NCI-H1092 treated with DMSO at 0.1 percent for 48 hours (cell line): ENCODE measurements around the gene SPON2.

Experiments
- DNase-seq: peaks from one replicate; lab custom pipeline; 2025; lab: John Stamatoyannopoulos, UW

SPON2 gene

DNA sequence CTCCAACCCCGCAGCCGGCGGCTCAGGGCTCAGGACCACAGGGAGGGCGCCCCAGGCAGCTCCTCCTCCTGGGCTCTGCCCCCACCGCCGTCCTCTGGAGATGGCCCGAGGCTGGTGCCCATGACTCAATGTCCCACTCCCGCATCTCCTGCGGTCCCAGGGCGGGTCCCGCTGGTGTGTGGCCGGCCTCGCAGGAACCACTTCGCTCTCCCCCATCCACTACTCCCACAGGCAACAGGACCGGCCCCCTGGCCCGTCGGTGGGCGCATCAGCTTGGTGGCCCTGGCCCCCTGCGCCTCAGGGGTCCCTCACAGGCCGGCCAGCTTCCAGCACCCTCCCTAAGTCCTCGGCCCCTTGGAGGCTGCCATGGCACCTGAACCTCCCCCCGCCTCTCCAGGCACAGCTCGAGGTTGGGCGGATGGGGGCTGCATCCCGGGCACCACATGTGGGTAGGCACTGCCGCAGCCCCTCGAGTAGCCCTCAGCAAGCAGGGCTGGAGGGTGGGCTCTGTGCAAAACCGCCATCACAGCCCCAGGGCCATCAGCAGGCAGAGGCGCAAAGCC lies 22.8 kb upstream of the SPON2 start:
- DNase-seq = no peak

DNA sequence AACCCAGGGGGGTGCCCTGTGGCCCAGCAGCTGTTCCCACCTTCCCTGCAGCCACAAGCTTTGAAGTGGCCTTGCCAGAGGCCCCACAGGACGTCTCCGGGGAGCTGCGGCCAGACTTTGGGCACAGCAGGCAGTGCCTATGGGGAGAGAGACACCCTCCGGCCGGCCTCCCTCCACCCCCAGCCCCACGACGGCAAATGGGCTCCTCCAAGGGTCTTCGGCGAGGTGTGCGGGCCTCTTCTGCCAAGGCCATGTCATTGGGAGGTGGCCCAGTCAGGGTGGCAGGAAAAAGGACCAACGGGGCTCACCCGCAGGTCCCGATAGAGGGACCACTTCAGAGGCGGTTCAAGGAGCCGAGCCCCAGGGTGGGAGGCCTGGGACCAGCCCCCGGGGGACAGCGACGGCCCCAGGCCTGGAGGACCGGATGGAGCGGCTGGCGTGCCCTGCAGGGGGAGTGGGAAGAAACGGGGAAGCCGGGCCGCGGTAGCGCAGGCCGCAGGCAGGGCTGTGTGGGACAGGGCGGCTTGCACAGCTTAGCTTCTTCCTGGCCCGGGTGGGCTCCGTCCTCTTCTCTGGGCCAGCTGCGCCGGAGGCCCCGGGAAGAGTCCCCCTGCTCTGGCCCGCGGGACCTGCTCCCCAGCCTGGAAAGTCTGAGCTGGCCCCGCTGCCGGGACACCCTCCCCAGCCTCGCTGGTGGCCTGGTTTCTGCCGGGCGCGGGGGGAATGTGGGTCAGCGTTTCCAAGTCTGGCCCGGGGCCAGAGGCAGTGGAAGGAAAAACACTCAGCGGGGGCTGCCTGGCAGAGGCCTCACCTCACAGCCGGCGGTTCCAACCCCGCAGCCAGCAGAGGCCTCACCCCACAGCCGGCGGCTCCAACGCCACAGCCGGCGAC lies 21.9 kb upstream of the SPON2 start:
- DNase-seq = peak; percentile 16

DNA sequence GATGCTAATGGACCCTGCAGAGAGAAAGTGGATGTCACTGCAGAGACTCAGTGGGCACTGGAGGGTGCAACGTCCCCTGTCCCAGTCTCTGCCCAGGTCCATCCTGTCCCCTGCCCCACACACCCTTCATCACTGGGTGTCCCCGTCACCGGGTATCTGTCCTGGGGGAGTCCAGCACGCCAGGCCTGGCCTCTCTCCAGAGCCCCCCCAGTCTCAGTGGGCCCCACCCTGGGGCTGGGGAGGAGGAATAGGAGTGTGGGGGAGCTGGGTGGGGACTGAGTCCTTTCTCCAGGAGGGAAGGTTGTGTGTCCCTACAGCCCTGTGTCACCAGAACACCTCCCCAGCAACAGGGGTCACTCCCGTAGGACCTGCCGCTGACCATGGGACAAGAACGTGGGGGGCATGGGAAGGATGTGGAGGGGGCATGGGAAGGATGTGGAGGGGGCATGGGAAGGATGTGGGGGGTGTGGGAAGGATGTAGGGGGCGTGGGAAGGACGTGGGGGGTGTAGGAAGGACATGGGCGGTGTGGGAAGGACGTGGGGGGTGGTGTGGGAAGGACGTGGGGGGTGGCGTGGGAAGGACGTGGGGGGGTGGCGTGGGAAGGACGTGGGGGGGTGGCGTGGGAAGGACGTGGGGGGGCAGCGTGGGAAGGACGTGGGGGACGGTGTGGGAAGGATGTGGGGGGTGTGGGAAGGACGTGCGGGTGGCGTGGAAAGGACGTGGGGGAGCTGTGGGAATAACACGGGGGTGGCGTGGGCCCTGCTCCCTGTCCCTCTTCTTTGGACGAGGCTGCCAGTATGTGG lies 21.0 kb upstream of the SPON2 start:
- DNase-seq = no peak

DNA sequence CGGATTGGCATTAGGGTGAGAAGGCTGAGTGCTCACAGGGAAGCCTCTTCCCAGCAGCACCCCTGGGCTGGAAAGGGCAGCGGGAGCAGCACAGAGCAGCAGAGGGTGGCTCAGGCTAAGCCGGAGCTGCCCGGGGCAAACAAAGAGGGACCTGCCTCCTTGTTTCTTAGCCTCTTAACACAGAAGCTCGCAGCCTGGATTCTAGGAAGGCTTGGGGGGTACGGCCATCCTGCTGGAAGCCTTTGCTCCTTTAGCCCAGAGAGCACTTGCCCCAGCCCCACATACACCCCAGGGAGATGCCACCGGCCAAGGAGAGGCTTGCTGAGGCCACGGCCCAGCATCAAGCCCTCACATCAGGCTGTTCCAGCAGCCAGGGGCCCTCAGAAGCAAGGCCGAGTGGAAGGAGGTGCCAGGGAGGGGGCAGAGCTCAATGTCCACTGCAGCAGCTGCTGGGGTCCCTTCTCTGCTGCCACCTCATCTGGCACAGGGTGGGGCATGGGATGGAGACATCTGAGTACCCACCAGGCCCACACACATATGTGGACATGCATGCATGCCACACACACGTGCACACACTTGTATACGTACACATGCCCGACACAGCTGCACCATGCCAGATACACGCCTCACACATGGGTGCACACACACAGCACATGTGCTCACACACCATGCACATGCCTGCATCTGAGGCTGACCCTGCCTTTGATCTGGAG lies 20.3 kb upstream of the SPON2 start:
- no peak for DNase-seq

DNA sequence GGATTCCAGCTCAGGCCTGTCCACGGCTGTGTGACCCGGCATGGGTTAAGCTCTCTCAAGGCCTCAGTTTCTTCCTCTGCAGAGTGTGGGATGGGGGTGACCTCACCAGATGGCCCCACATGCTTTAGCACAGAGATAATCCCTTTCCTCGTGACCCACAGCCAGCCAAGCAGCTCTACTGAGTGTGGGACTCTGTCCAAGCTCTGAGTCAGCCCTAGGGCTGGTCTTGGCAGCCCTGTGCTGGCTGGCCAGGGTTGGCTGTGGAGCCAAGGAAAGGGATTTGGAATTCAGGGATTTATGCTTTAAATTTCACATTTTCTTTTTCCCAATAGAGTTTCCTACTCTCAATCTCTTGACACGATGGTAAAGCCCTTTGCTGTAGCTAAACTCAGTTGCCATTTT lies 19.7 kb upstream of the SPON2 start:
- no peak for DNase-seq

DNA sequence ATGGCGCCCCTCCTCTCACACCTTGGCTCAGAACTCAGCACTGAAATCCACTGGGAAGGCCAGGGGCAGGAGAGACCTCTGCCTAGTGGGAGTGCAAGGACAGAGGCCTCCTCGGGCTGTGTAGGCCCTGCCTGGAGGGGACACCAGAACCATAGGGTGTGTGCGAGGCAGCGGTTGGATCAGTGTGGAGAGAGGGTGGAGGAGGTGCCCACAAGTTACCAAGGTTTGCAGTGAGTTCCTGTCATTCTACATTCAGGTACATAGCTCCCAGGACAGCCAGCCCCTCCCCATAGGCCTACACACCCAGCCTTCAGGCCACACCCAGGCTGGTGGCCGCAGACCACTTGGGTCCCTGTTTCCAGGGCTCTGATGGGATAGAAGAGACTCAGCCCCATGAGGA lies 19.2 kb upstream of the SPON2 start:
- DNase-seq = no peak

DNA sequence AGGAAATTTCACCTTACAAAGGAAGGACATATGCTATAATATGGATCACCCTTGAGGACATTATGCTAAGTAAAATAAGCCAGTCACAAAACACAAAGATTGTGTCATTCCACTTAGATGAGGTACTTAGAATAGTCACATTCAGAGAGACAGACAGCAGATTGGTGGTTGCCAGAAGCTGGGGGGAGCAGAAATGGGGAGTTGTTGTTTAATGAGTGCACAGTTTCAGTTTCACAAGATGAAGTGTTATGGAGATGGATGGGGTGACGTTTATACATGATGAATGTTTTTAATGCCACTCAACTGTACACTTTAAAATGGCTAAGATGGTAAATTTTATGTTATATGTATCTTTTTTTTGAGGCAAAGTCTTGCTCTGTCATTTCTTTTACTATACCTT lies 14.8 kb upstream of the SPON2 start:
- DNase-seq = no peak

DNA sequence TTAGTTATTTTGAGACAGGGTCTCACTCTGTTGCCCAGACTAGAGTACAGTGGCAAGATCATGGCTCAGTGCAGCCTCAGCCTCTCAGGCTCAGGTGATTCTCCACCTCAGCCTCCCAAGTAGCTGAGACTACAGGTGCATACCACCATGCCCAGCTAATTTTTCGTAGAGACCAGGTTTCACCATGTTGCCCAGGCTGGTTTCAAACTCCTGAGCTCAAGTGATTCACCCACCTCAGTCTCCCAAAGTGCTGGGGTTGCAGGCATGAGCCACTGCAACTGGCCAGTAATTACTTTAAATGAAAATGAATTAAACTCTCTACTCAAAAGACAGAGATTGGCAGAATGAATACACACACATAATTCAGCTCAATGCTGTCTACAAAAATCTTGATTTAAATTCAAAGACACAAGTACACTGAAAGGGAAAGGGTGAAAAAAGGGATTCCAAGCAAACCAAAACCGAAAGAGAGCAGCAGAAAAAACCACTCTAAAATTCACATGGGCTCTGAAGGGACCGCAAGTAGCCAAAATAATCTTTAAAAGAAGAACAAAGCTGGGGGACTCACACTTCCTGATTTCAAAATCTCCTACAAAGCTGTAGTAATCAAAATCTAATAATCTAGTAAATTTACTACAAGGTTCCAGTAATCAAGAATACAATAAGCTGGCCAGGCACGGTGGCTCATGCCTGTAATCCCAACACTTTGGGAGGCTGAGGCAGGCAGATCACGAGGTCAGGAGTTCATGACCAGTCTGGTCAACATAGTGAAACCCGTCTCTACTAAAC lies 11.8 kb upstream of the SPON2 start:
- DNase-seq = no peak

DNA sequence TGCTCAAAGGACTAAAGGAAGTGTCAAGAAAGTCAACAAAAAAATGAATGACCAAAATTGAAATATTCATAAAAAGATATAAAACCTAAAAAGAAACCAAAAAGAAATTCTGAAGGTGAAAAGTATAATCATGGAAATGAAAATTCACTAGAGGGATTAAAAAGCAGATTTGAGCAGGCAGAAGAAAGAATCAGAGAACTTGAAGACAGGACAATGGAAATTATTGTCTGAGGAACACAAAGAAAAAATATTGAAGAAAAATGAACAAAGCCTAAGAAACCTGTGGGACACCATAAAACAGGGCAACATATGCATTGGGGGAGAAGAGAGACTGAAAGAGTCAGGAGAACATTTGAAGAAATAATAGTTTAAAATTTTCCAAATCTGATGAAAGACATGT lies 9.9 kb upstream of the SPON2 start:
- no peak for DNase-seq

DNA sequence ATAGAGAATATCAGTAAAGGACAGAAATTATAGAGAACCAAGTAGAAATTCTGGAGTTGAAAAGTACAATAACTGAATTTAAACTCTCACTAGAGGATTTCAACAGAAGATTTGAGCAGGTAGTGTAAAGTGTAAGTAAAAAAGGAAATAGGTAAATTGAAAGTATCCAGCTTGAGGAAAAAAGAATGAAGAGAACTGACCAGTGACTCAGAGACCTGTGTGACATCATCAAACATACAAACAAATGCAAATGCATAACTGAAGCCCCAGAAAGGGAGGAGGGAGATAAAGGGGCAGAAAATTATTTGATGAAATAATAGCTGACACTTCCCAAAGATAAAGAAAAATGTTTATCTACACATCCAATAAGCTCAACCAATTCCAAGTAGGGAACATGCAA lies 8.3 kb upstream of the SPON2 start:
- no peak for DNase-seq

DNA sequence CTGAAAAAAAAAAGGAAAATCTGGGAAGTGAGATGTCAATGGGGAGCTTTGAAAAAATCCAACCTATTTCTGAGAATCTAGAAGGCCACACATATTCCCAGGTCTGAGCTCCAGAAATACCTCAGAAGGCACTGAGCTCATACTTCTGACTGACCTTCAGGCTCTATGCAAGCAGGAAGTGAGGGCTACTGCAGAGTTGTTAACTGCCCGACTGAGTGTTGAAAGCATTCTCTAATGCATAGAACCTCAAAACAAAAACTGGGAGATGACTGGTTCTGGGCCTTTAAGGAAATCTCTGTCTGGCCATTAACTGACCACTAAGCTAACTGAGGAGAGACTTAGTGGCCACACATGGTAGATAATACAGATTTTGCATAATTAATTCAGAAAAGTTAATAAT lies 7.6 kb upstream of the SPON2 start:
- no peak for DNase-seq

DNA sequence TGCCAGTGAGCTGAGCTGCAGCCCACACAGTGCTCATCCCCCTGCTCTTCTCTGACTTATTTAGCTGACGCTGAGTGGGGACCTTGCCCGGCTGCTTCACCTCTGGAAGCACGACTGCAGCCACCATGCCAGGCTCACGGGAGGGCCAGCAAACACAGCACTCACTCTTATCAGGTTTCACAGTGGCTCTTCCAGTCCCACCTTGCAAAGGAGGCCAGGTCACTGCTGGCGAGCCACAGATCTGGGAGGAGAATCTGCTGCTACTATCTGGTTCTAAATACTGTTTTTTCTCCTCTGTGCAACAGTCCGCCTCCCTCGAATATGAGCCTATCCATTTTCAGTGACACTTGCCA lies 6.7 kb upstream of the SPON2 start:
- no peak for DNase-seq

DNA sequence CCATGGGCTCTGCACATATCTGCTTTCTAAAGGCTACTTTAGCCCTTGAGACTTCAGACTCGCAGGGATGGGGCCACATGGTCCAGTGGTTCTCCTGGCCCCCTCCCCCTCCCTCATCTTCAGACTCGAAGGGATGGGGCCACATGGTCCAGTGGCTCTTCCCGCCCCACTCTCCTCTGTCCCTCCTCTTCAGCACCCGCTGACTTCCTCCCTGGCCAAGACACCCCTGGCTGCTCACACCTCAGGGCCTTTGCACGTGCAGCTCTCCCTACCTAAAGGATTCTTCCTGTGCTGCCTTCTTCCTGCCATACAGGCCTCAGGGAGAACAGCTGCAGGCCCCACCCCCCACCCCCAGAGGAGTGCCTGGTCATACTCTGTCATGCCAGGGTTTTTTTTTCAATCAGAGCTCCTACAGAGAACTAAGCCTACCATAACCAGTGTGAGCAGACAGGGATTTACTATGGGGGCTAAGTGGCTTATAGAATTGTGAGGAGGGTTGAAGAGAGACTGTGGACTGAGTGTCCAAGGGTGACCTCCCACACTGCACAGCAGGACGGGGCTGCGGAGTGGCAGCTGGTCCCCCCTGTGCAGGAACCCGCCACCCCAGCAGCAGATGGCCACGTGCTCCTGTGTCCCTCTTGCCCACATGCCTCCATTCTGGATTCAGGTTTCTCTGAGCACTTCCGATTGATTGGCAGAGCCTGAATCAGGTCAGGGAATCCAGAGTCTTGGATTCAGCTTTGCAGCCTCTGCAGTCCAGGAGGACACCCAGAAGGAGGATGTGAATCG lies 6.1 kb upstream of the SPON2 start:
- DNase-seq = no peak

DNA sequence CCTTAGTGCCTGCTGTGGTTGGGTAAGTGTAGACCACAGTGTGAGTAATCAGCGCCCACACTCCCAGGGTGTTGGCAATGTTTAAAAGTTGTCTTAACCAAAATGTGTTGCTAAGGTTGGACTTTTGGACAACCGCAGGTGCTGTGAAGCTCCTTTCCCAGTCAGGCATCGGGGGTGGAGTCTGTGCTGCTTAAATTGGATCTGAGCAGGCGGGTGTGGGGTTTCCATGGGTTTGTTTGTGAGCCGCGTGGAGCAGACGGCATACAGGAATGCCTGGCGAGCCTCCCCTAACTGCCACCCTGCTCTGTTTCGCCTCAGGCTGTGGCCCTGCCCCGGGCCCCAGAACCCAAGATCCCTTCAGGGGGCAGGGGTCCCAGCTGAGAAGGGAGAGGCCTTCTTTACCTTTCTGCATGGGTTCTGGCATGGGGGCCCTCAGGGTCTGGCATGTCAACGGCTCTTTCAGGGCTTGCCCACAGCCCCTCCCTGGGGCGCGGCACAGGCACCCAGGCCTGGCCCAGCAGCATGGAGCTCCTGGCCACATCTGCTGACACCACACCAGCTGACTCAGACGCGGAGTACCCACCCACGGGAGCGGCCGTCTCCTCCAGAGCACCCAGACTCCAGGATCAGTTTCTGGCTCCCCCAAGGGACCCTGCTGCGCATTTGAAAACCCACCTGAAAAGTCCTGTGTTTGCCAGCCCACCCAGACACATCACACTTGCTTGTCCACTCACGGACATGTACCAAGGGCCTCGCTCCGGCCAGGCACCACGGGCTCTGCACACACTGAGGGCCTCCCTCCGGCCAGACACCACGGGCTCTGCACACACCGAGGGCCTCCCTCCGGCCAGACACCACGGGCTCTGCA lies 5.1 kb upstream of the SPON2 start:
- no peak for DNase-seq

DNA sequence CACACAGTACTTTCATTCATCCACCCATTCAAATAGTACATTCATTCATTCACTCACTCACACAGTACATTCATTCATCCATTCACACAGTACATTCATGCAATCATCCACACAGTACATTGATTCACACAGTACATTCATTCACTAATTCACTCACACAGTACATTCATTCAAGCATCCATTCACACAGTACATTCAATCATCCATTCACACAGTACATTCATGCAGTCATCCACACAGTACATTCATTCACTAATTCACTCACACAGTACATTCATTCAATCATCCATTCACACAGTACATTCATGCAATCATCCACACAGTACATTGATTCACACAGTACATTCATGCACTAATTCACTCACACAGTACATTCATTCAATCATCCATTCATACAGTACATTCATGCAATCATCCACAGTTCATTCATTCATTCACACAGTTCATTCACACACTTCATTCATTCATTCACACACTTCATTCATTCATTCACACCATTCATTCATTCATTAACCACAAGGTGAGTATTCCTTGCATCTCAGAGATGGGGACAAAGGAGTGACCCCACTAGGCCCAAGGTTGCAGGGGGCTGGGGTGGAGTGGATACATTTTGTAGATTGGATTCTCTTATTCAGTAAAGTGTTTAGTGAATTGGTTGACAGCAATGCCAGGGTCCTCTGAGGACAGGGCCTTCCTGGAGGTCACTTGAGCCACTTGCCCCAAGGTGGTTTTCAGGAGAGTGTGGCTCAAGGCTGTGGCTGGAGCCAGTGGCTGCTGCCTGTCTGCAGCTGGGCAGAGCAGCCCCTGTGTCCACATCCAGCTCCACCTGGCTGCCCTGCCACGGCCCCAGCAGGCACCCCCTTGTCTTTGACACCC lies 4.3 kb upstream of the SPON2 start:
- no peak for DNase-seq

DNA sequence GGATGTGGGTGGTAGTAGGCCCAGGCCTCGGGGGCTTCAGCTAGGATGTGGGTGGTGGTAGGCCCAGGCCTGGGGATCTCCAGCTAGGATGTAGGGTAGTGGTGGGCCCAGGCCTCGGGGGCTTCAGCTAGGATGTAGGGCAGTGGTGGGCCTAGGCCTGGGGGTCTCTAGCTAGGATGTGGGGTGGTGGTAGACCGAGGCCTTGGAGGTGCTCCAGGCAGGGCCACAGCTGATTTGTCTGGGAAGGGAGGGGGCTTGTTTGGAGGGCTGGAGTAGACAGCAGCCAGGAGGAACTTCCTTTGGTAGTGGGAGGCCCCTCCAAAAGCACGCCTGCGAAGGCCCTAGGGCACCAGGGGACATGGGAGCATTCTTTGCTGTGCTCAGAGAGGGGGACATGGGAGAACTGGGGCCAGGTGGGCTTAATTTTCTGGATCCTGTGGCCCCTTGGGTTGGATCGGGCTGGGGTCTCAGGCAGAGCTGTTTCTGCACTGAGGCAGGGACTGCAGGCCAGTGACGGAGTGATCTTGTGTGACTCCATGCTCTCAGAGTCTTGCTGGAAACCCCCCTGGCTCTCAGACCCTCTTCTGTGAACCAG lies 3.3 kb upstream of the SPON2 start:
- no peak for DNase-seq

DNA sequence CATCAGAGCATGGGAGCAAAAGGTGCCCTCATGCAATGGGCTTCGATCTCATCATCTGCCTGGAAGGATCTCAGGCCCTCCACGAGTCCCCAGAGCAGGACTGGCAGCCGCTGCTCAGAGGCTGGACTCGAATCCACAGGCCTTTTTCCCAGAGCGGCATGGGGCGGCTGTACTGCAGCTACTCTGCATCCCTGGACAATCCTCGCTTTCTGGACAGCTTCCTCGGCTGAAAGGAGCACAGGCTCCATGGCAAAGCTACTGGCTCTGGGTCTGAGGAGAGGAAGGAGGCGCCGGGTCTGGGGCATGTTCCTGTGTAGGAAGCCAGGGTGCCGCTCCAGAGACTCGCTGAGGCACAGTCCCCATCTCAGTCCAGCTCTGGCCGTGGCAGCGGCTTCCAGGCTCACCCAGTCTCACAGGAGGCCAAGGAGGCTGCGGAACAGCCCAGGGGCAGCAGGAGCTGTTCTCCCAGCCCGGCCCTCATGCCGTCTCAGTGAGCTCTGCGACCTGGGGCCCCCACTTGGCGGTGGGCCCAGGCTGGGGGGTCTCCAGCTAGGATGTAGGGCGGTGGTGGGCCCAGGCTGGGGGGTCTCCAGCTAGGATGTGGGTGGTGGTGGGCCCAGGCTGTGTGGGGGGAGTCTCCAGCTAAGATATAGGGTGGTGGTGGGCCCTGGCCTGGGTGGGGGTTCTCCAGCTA lies 2.7 kb upstream of the SPON2 start:
- DNase-seq = no peak
